Measurements from ENCODE around the gene ANO6.

ANO6 gene

GRCh38 chr12:45209784-45210183, 6.1 kb upstream of the ANO6 start:
- DNase-seq = no peak

DNA sequence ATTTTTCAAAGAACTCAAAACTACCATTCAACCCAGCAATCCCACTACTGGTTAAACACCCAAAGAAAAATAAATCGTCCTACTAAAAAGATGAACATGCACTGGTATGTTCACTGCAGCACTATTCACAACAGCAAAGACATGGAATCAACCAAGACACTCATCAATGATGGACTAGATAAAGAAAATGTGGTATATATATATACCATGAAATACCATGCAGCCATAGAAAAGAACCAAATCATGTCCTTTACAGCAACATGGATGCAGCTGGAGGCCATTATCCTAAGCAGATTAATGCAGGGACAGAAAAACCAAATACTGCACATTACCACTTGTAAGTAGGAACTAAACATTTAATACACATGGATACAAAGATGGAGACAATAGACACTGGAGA, 3.8 kb upstream of the ANO6 start:
- no peak for DNase-seq

- DNase-seq = no peak
Observed at GRCh38 chr12:45213107-45213506, 2.8 kb upstream of the ANO6 start.

DNA sequence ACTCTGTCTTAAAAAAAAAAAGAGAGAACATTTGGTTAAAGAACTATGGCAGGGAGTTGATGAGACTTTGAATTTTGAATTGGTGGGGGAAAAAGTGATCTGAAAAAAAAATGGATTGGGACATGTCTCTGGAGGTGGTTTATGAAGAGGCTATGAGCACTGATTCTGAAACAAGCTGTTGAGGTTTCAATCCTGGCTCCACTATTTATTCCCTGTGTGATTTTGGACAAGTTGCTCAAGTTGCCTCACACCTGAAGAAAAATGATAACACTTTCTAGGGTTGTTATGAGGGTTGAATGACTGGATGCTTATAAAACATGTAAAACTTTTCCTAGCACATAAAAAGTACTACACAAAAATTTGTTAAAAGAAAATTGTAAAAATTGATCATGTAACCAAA, 1.8 kb upstream of the ANO6 start:
- no peak for DNase-seq

GRCh38 chr12:45214749-45215418, 1.0 kb upstream of the ANO6 start:
- no peak for DNase-seq

- DNase-seq = peak in 43 of 56 donors; percentile 20 to 67 (median 46)
Observed at GRCh38 chr12:45216230-45216982, 511 bp downstream of the ANO6 start.

- no peak for DNase-seq
Observed at GRCh38 chr12:45216983-45217485, 1.1 kb downstream of the ANO6 start.

- no peak for DNase-seq
Observed at GRCh38 chr12:45217846-45218245, 2.0 kb downstream of the ANO6 start.

- no peak for DNase-seq
Observed at GRCh38 chr12:45219621-45220020, 3.7 kb downstream of the ANO6 start.

GRCh38 chr12:45220363-45220931, 4.6 kb downstream of the ANO6 start:
- DNase-seq = no peak

DNA sequence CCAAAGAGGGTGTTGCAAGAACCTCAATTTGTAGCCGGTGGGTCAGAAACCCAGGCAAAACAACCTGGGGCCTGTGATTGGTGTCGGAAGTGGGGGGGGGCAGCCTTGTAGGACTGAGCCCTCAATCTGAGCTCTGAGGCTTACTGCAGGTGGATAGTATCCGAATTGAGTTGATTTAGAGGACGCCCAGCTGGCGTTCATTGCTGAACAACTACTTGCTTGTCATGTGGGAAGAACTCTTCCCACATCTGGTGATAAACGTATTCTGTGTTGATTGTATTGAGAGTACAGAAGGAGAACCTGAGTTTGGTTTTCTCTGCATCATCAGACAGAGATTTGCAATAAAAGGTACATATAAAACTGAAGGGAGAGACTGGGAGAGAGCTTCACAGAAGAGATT, 5.1 kb downstream of the ANO6 start:
- DNase-seq = no peak

GRCh38 chr12:45223868-45224267, 8.0 kb downstream of the ANO6 start:
- DNase-seq = no peak

GRCh38 chr12:45224311-45224710, 8.4 kb downstream of the ANO6 start:
- DNase-seq = no peak

- no peak for DNase-seq
Observed at GRCh38 chr12:45226021-45226420, 10.1 kb downstream of the ANO6 start.

GRCh38 chr12:45227316-45228067, 11.6 kb downstream of the ANO6 start:
- no peak for DNase-seq

DNA sequence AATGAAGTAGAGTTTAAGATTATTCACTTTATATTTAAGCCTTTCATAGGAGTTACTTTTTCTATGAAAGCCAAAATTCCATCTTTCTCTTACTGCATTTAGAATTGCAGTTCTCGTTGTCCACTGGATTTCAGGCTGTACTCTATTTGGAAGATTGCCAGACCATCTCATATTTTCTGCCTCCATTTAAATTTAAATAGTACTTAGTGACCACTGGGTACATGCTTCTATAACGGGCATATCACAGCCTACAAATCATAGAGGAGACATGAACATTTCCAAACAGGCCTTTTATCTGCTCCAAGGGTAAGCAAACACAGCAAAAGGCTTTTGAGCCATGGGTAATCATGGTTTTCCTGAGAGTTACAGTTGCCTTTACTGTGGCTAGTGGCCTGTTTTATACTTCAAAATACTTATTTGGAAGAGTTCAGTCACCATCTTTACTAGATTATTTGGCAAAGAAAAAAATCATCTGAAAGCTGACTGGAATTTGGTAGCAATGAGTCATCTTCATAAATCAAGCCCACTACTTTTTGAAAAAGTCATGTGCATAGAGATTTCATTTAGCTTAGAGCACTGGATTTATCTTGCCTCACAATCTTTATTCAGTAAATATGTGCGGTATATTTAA, 15.7 kb downstream of the ANO6 start:
- DNase-seq = no peak

- DNase-seq = no peak
Observed at GRCh38 chr12:45232146-45232755, 16.4 kb downstream of the ANO6 start.

GRCh38 chr12:45232756-45233372, 17.0 kb downstream of the ANO6 start:
- peak in 18 of 56 donors; percentile 4 to 59 (median 23) for DNase-seq

GRCh38 chr12:45234139-45234865, 18.4 kb downstream of the ANO6 start:
- peak in 4 of 56 donors; percentile 1 to 19 (median 4) for DNase-seq
